Activated CD4-positive, alpha-beta T cell treated with anti-CD3 and anti-CD28 coated beads, Interleukin-2, amount 10 ng/mL, durations not matched to agents 7 days and 5 days (primary cell): ENCODE data around the gene SOX15. TPM values are rescaled to one million over a fixed set of nuclear protein-coding genes. Genes with fewer than 3 reads are reported as not detected.

ENCODE experiments used
- CTCF ChIA-PET: fragments of 350-600 bp; sonication (Branson Sonifier 250); formaldehyde crosslinking; loops from one replicate; lab custom pipeline; 2021; ENCODE audit warnings: antibody characterized with exemption; lab: Charles Lee
- POLR2A ChIA-PET: fragments of 350-600 bp; sonication (Branson Sonifier 250); formaldehyde crosslinking; loops from one replicate; lab custom pipeline; 2021; ENCODE audit warnings: antibody characterized with exemption; lab: Charles Lee
- DNase-seq: peaks from one replicate; pipeline ENCODE4 v3.0.0-alpha.2; 2020
- H3K27ac Mint-ChIP-seq: one replicate; pipeline ENCODE4 v1.8.0; 2021; ENCODE audit warnings: mild to moderate bottlenecking, moderate library complexity, mixed read lengths
- H3K27me3 Mint-ChIP-seq: one replicate; pipeline ENCODE4 v1.8.0; 2021; ENCODE audit warnings: mixed read lengths
- H3K36me3 Mint-ChIP-seq: one replicate; pipeline ENCODE4 v1.8.0; 2021; ENCODE audit warnings: low read depth, mixed read lengths
- H3K4me1 Mint-ChIP-seq: one replicate; pipeline ENCODE4 v1.8.0; 2021; ENCODE audit warnings: mixed read lengths
- H3K4me3 Mint-ChIP-seq: one replicate; pipeline ENCODE4 v1.8.0; 2021; ENCODE audit warnings: mild to moderate bottlenecking, moderate library complexity, mixed read lengths
- H3K9me3 Mint-ChIP-seq: one replicate; pipeline ENCODE4 v1.8.0; 2021; ENCODE audit warnings: mixed read lengths
- total RNA-seq, 2 experiments: library from RNA; stranded (reverse); gene quantifications; one replicate each; pipeline ENCODE4 v1.2.3, GENCODE V29; 2021

Gene SOX15
- total RNA-seq, 2 experiments from 2014 or later: 0.57 to 0.71 TPM

- H3K27ac Mint-ChIP-seq: no peak overlapping the region
- H3K4me3 Mint-ChIP-seq: no peak overlapping the region
- CTCF ChIA-PET: interaction anchor here (1.4 kb wide), 1 partner anchor 10 kb away, joined by 4 read pairs; the partner anchor contains the start of gene MPDU1
- peaks cover 4% of the 10 kb centered on the region for H3K4me1 Mint-ChIP-seq
- H3K27me3 Mint-ChIP-seq: no peaks in the 10 kb centered on the region
- DNase-seq: no peak
- POLR2A ChIA-PET: no interaction called here
- H3K9me3 Mint-ChIP-seq: no peaks in the 10 kb centered on the region
- peaks cover 38% of the 10 kb centered on the region for H3K36me3 Mint-ChIP-seq
These were observed 3.4 kb upstream of the SOX15 start for GRCh38 chr17:7593296-7593695.

DNA sequence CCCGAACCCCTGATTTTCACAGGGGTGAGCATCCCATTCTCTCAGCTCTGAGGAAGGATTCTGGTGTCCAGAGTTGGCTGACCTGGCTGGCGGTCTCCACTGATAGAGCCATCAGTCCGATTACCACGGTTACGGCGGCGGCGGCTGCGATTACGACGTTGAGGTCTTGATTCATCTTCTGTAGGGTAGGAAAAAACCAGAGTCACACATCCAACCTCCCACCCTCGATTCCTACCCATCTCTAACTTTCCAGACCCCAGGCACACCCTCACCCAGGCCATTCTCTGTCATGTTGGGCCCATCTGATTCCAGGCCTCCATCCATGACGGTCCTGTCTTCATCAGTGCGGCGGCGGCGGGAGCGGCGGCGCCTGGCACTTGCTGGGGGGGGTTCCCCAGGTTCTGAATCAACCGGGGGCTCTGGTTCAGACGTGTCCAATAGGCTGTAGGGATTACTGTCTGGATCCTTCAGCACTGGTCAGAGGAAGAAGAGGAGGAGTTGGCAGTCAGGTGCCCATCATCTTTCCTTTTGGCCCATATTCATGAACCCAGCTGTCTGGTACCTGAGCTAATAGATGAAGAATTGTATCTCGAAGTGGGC is 2.6 kb upstream of the SOX15 start:
- peaks cover 4% of the 10 kb centered on the region for H3K4me1 Mint-ChIP-seq
- H3K27ac Mint-ChIP-seq: no peak overlapping the region
- peaks cover 45% of the 10 kb centered on the region for H3K36me3 Mint-ChIP-seq
- POLR2A ChIA-PET: no interaction called here
- no peaks in the 10 kb centered on the region for H3K9me3 Mint-ChIP-seq
- CTCF ChIA-PET: interaction anchor here (0.7 to 1.4 kb wide), 3 partner anchors 9 to 95 kb away, joined by 3 to 5 read pairs (median 4); partner anchors contain the start of genes MPDU1, TP53 and WRAP53
- no peaks in the 10 kb centered on the region for H3K27me3 Mint-ChIP-seq
- DNase-seq: no peak
- no peak overlapping the region for H3K4me3 Mint-ChIP-seq

GRCh38 chr17:7591596-7591995 is 1.7 kb upstream of the SOX15 start:
- no peak overlapping the region for H3K4me3 Mint-ChIP-seq
- peak overlapping the region; percentile 46 for H3K27ac Mint-ChIP-seq
- ChIA-PET POLR2A (no interaction called here), CTCF (interaction anchor here (0.7 to 1.1 kb wide), 4 partner anchors 9 to 96 kb away, joined by 3 to 5 read pairs (median 4); partner anchors contain the start of genes FXR2, TP53 and WRAP53)
- no peaks in the 10 kb centered on the region for H3K27me3 Mint-ChIP-seq
- peaks cover 47% of the 10 kb centered on the region for H3K36me3 Mint-ChIP-seq
- no peak for DNase-seq
- H3K4me1 Mint-ChIP-seq: peaks cover 4% of the 10 kb centered on the region
- no peaks in the 10 kb centered on the region for H3K9me3 Mint-ChIP-seq

DNA sequence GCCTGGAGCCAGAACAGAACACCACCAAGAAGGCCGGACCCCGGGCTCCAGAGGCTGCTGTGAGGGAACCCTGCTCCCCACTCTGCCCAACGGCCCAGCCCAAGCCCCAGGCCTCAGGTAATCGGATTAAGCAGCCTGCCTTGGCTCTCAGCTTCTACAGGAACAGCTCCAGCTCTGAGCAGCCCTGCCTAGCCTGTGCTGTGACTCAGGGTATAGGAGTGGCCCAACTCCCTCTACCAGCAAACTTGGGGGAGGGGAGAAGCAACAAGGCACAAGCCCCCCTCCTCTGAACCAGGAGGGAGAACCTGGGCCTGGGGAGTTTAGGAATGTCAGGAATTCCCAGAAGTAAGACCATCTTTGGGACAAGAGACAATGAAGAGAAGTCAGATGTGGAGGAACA is 849 bp upstream of the SOX15 start:
- Mint-ChIP-seq H3K27me3 (no peaks in the 10 kb centered on the region), H3K36me3 (peaks cover 42% of the 10 kb centered on the region), H3K9me3 (no peaks in the 10 kb centered on the region), H3K4me3 (no peak overlapping the region), H3K4me1 (peaks cover 6% of the 10 kb centered on the region), H3K27ac (peak overlapping the region; percentile 25)
- ChIA-PET POLR2A (no interaction called here), CTCF (interaction anchor here (1.6 to 2.7 kb wide), 3 partner anchors 11 to 154 kb away, joined by 3 to 16 read pairs (median 11); partner anchors contain the start of gene SENP3)
- no peak for DNase-seq

DNA sequence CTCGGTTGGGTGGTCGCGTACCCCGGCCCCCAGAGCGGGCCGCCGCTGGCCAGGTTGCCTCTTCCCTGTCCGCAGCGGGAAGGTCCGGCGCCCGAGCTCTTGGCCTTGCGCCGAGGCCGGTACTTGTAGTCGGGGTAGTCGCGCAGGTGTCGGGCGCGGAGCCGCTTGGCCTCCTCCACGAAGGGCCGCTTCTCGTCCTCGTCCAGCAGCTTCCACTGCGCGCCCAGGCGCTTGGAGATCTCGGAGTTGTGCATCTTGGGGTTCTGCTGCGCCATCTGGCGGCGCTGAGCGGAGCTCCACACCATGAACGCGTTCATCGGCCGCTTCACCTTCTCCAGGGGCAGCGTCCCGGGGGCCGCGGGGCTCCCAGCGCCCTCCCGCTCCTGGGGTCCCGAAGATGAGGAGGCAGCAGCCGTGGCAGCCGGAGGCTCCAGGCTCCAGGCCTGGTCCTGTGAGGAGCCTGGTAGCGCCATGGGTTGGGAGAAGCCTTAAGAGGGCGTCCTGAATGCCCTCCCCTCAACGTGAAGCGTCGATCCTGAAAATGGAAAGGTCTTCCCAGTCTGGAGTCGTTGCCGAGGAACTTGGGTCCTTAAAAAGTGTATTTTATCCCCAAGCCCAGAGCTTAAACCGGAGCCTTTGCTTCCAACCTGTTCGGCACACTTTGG is 558 bp downstream of the SOX15 start:
- POLR2A ChIA-PET: interaction anchor here (1.0 kb wide), 1 partner anchor 15 kb away, joined by 3 read pairs; no protein-coding TSS in a partner anchor
- CTCF ChIA-PET: interaction anchor here (0.6 to 2.7 kb wide), 25 partner anchors 9 to 252 kb away, joined by 3 to 18 read pairs (median 3); partner anchors contain the start of genes FXR2, SAT2, SENP3 and TP53
- H3K36me3 Mint-ChIP-seq: peaks cover 39% of the 10 kb centered on the region
- H3K4me1 Mint-ChIP-seq: peaks cover 19% of the 10 kb centered on the region
- no peak overlapping the region for H3K27ac Mint-ChIP-seq
- peak; percentile 74 for DNase-seq
- H3K27me3 Mint-ChIP-seq: no peaks in the 10 kb centered on the region
- no peaks in the 10 kb centered on the region for H3K9me3 Mint-ChIP-seq
- H3K4me3 Mint-ChIP-seq: no peak overlapping the region

- no peaks in the 10 kb centered on the region for H3K9me3 Mint-ChIP-seq
- DNase-seq: no peak
- CTCF ChIA-PET: interaction anchor here (0.6 to 2.7 kb wide), 20 partner anchors 10 to 252 kb away, joined by 3 to 18 read pairs (median 4); partner anchors contain the start of genes FXR2, SAT2, SENP3 and TP53
- POLR2A ChIA-PET: interaction anchor here (1.0 kb wide), 1 partner anchor 15 kb away, joined by 3 read pairs; no protein-coding TSS in a partner anchor
- H3K4me3 Mint-ChIP-seq: no peak overlapping the region
- no peak overlapping the region for H3K27ac Mint-ChIP-seq
- H3K36me3 Mint-ChIP-seq: peaks cover 36% of the 10 kb centered on the region
- H3K4me1 Mint-ChIP-seq: peaks cover 20% of the 10 kb centered on the region
- no peaks in the 10 kb centered on the region for H3K27me3 Mint-ChIP-seq
These were observed 1.2 kb downstream of the SOX15 start for GRCh38 chr17:7588553-7589203.

GRCh38 chr17:7587420-7588151 is 2.3 kb downstream of the SOX15 start:
- POLR2A ChIA-PET: interaction anchor here (0.6 kb wide), 1 partner anchor 11 kb away, joined by 3 read pairs; no protein-coding TSS in a partner anchor
- H3K4me1 Mint-ChIP-seq: peaks cover 28% of the 10 kb centered on the region
- no peak overlapping the region for H3K4me3 Mint-ChIP-seq
- H3K9me3 Mint-ChIP-seq: no peaks in the 10 kb centered on the region
- no peaks in the 10 kb centered on the region for H3K27me3 Mint-ChIP-seq
- CTCF ChIA-PET: interaction anchor here (1.0 to 2.4 kb wide), 2 partner anchors 73 to 100 kb away, joined by 4 to 18 read pairs; partner anchors contain the start of genes TP53 and WRAP53
- H3K27ac Mint-ChIP-seq: peak overlapping the region; percentile 46
- H3K36me3 Mint-ChIP-seq: peaks cover 29% of the 10 kb centered on the region
- DNase-seq: no peak

- H3K9me3 Mint-ChIP-seq: no peaks in the 10 kb centered on the region
- DNase-seq: no peak
- POLR2A ChIA-PET: interaction anchor here (0.6 kb wide), 1 partner anchor 36 kb away, joined by 3 read pairs; no protein-coding TSS in a partner anchor
- CTCF ChIA-PET: interaction anchor here (1.0 to 3.9 kb wide), 3 partner anchors 15 to 101 kb away, joined by 4 to 15 read pairs (median 5); partner anchors contain the start of genes TP53 and WRAP53
- no peak overlapping the region for H3K4me3 Mint-ChIP-seq
- H3K27ac Mint-ChIP-seq: peak overlapping the region; percentile 46
- H3K4me1 Mint-ChIP-seq: peaks cover 35% of the 10 kb centered on the region
- no peaks in the 10 kb centered on the region for H3K27me3 Mint-ChIP-seq
- peaks cover 36% of the 10 kb centered on the region for H3K36me3 Mint-ChIP-seq
These were observed 3.0 kb downstream of the SOX15 start for GRCh38 chr17:7586673-7587419.

DNA sequence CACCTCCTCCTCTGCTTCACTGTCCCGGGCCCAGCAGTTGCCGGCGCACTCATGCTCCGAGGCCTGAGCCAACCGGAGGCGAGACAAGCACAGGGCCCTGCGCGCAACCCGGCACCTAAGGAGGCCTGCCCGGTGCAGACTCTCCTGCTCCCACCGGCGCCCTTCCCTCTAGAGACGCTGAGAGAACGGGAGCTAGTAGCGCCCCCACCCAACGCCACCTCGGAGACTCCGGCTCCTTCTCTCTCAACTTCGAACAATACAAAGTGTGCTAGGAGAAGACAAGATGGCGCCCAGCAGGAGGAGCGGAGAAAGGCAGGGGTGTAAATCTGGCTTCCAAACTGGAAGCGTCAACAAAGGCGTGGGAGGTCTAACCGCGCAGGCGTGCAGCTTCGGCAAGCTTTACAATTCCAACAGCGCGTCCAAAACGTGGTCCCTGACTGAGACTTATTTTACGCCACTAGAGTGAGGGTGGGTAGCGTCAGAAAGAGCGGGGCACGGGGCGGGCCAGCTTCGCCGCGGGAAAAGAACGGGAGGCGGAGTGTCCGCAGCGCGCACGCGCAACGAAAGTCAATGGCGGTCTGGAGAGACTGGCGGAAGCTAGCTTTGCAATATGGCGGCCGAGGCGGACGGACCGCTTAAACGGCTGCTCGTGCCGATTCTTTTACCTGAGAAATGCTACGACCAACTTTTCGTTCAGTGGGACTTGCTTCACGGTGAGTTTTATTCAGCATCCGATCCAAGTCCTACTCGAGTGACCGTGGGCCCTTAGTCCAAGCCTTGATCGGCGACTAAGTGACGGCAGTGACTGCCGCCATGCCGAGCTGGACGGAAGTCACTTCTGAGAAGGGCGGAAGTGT is 6.4 kb downstream of the SOX15 start, which contains the start of gene MPDU1:
Gene MPDU1 (plus strand): TSS at position 600 of the 857 bp plus-strand sequence. CDS start 11 bp downstream, at position 611.
- DNase-seq: peak; percentile 95
- peak within 1 kb of the TSS; percentile 92 for H3K4me3 Mint-ChIP-seq
- H3K27me3 Mint-ChIP-seq: no peaks in the 10 kb centered on the region
- peaks cover 47% of the 10 kb centered on the region for H3K36me3 Mint-ChIP-seq
- ChIA-PET CTCF (interaction anchor here (0.8 to 3.9 kb wide), 11 partner anchors 9 to 254 kb away, joined by 3 to 15 read pairs (median 4); partner anchors contain the start of genes FXR2, TP53 and WRAP53), POLR2A (interaction anchor here (0.7 to 1.3 kb wide), 4 partner anchors 10 to 254 kb away, joined by 3 to 8 read pairs (median 3); partner anchors contain the start of genes NEURL4 and TP53)
- peak within 1 kb of the TSS; percentile 99 for H3K27ac Mint-ChIP-seq
- no peaks in the 10 kb centered on the region for H3K9me3 Mint-ChIP-seq
- H3K4me1 Mint-ChIP-seq: peaks cover 63% of the 10 kb centered on the region

DNA sequence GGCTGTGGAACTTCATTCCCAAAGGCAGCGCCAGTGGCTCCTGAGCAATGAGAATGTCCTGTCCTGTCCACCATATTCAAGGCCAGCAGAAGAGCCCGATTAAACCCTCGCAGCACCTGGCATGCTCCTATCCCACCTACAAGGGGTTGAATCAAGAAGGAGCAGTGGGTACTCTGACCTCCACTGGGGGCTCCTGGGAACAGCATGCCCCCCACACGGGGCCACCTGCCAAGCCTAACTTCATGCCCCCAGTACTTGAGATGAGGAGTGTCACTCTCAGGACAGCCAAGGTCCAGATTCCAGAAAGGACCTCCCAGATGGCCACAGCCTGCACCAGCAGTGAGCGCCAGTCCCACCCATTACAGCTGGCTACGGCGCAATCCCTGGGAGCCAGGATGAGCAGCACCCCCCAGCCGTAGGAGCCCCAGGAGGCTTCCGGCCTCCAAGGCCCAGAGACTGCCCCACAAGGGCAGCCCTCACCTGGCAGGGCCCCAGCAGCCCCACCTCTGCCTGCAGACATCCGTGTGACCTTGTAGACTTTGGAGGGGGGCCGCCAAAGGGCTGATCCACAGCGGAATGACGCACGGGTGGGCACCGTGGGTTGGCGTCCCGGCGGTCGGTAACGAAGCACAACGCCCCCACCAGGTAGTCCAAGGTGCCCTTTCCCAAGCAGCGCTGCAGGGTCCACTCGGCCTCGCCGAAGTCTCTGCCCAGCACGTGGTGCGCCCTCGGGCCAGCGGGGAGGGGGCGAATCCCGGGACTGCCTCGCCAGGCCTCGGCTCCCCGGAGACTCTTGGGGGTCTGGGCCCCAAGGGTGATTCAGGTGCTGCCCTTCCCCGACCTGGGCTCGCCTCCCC is 7.3 kb downstream of the SOX15 start:
- peak overlapping the region; percentile 99 for H3K27ac Mint-ChIP-seq
- H3K36me3 Mint-ChIP-seq: peaks cover 50% of the 10 kb centered on the region
- POLR2A ChIA-PET: no interaction called here
- peak overlapping the region; percentile 92 for H3K4me3 Mint-ChIP-seq
- DNase-seq: no peak
- no peaks in the 10 kb centered on the region for H3K9me3 Mint-ChIP-seq
- H3K27me3 Mint-ChIP-seq: no peaks in the 10 kb centered on the region
- CTCF ChIA-PET: interaction anchor here (1.0 to 3.9 kb wide), 7 partner anchors 9 to 253 kb away, joined by 3 to 15 read pairs (median 4); partner anchors contain the start of genes FXR2, TP53 and WRAP53
- H3K4me1 Mint-ChIP-seq: peaks cover 71% of the 10 kb centered on the region
